HepG2 (cell line): ENCODE data around the gene SMG5. TPM values are rescaled to one million over a fixed set of nuclear protein-coding genes. Genes with fewer than 3 reads are reported as not detected.
A peak's percentile ranks its signal among the peaks of the same experiment; 100 is the strongest.

Experiments
- ATAC-seq: fragments of 200-7000 bp; cut with Tn5 transposase; 3 replicates; pipeline ENCODE4 v1.9.1; 2020; ENCODE audit warnings: mild to moderate bottlenecking, moderate library complexity
- BruUV-seq: library from RNA; stranded (reverse); fragments of 400-500 nt; replicated peaks from 2 replicates; lab custom pipeline; 2021; lab: Mats Ljungman, UMichigan
- CTCF ChIA-PET: fragments of 300-600 bp; formaldehyde crosslinking; extraction: SDS; loops from one replicate; lab custom pipeline; 2021; ENCODE audit warnings: low total read pairs, inconsistent platforms, low intra/inter-chr PET ratio; lab: Yijun Ruan, JAX
- POLR2A ChIA-PET: fragments of 350-600 bp; sonication (Branson Sonifier 250); formaldehyde crosslinking; loops from one replicate; lab custom pipeline; 2020; ENCODE audit warnings: antibody characterized with exemption, inconsistent platforms; lab: Yijun Ruan, JAX
- DNase-seq: peaks from one replicate; pipeline ENCODE4 v3.0.0-alpha.2; 2015; ENCODE audit warnings: low spot score
- FAIRE-seq: peaks from 3 replicates; lab custom pipeline; 2011; peaks lifted over from hg19 to GRCh38; lab: Jason Lieb, UNC
- H2AFZ ChIP-seq: one replicate; pipeline ENCODE4 v1.6.1; 2011; ENCODE audit warnings: low read length, inconsistent platforms
- H3K27ac ChIP-seq: fragments of 300-600 bp; 3 replicates; pipeline ENCODE4 v1.8.0; 2011; ENCODE audit warnings: mixed run types, mild to moderate bottlenecking, mixed read lengths, low read length, inconsistent platforms; ENCODE audit not compliant: insufficient read depth; ENCODE audit errors: extremely low read length
- H3K27me3 ChIP-seq, 2 experiments: fragments of 200-600 bp in 1 of 2; 2 replicates in 1 of 2; 3 replicates in 1 of 2; pipeline versions ENCODE4 v1.6.0 to v1.8.0; 2011; ENCODE audit warnings: low read length in 2 of 2, mild to moderate bottlenecking in 2 of 2, moderate library complexity in 2 of 2, inconsistent platforms in 1 of 2; ENCODE audit not compliant: insufficient read depth in 2 of 2, control insufficient read depth in 1 of 2
- H3K36me3 ChIP-seq, 2 experiments: fragments of 200-600 bp in 1 of 2; replicated peaks in 1 of 2; 2 replicates in 1 of 2; 3 replicates in 1 of 2; pipeline versions ENCODE4 v1.5.1 to v1.8.0; 2011; ENCODE audit warnings: low read length in 2 of 2, inconsistent platforms in 1 of 2; ENCODE audit not compliant: insufficient read depth in 2 of 2, control insufficient read depth in 1 of 2
- H3K4me1 ChIP-seq: 2 replicates; pipeline ENCODE4 v1.5.1; 2012; ENCODE audit warnings: low read length, inconsistent platforms; ENCODE audit not compliant: insufficient read depth
- H3K4me2 ChIP-seq: 2 replicates; pipeline ENCODE4 v1.6.0; 2011; ENCODE audit warnings: low read depth, low read length, inconsistent platforms
- H3K4me3 ChIP-seq, 3 experiments: fragments of 200-600 bp in 1 of 3; sonication (generic), shearing (Covaris generic) in 1 of 3; replicated peaks in 1 of 3; 2 replicates each; pipeline ENCODE4 v1.5.1; 2011 to 2016; ENCODE audit warnings: low read length in 3 of 3, inconsistent platforms in 2 of 3, low read depth in 2 of 3, mild to moderate bottlenecking in 2 of 3, control low read depth in 1 of 3, mixed read lengths in 1 of 3; ENCODE audit not compliant: insufficient read depth in 1 of 3
- H3K79me2 ChIP-seq: one replicate; pipeline ENCODE4 v1.6.1; 2011; ENCODE audit warnings: low read length, inconsistent platforms; ENCODE audit not compliant: insufficient read depth
- H3K9ac ChIP-seq: 2 replicates; pipeline ENCODE4 v1.6.0; 2011; ENCODE audit warnings: mild to moderate bottlenecking, low read depth, low read length, inconsistent platforms; ENCODE audit not compliant: insufficient read depth
- H3K9me3 ChIP-seq: 2 replicates; pipeline ENCODE4 v1.5.1; 2012; ENCODE audit warnings: mild to moderate bottlenecking, low read length
- H4K20me1 ChIP-seq: 2 replicates; pipeline ENCODE4 v1.6.0; 2011; ENCODE audit warnings: inconsistent platforms, mild to moderate bottlenecking, low read length, moderate library complexity; ENCODE audit not compliant: insufficient read depth
- ARID4A ChIP-seq: sonication (generic); formaldehyde crosslinking; IDR thresholded peaks from 2 replicates; pipeline ENCODE4 v1.5.0; 2020; ENCODE audit warnings: mild to moderate bottlenecking, missing genetic modification reagents, borderline replicate concordance
- DRAP1 ChIP-seq: IDR thresholded peaks from 2 replicates; pipeline ENCODE4 v1.6.1; 2016; ENCODE audit warnings: missing genetic modification reagents, missing compliant biosample characterization
- ELK4 ChIP-seq: sonication (generic); formaldehyde crosslinking; IDR thresholded peaks from 2 replicates; pipeline ENCODE4 v1.9.0; 2021; ENCODE audit warnings: missing genetic modification reagents, borderline replicate concordance
- FOSL2 ChIP-seq: sonication (generic); formaldehyde crosslinking; IDR thresholded peaks from 2 replicates; pipeline ENCODE4 v1.4.0; 2020; ENCODE audit warnings: missing genetic modification reagents
- HNRNPL ChIP-seq: fragments of 200-400 bp; formaldehyde crosslinking; IDR thresholded peaks from 2 replicates; pipeline ENCODE4 v1.6.1; 2017; ENCODE audit warnings: mild to moderate bottlenecking, low read depth, low read length
- HOXA7 ChIP-seq: sonication (generic); formaldehyde crosslinking; IDR thresholded peaks from 2 replicates; pipeline ENCODE4 v1.8.1; 2022; ENCODE audit warnings: mild to moderate bottlenecking, missing genetic modification reagents, moderate library complexity
- KDM5B ChIP-seq: sonication (generic); formaldehyde crosslinking; IDR thresholded peaks from 2 replicates; pipeline ENCODE4 v1.4.0; 2020; ENCODE audit warnings: missing genetic modification reagents, mild to moderate bottlenecking, borderline replicate concordance
- U2AF1 ChIP-seq: fragments of 200-400 bp; formaldehyde crosslinking; optimal IDR thresholded peaks from 2 replicates; pipeline ENCODE3; 2017; ENCODE audit warnings: mild to moderate bottlenecking, low read depth, low read length
- ZNF121 ChIP-seq: sonication (generic); formaldehyde crosslinking; IDR thresholded peaks from 2 replicates; pipeline ENCODE4 v1.5.0; 2020; ENCODE audit warnings: mild to moderate bottlenecking, missing genetic modification reagents
- ZNF234 ChIP-seq: sonication (generic); formaldehyde crosslinking; conservative IDR thresholded peaks from 2 replicates; pipeline ENCODE4 v1.5.1; 2020; ENCODE audit warnings: mild to moderate bottlenecking, missing genetic modification reagents
- ZNF367 ChIP-seq: sonication (generic); formaldehyde crosslinking; IDR thresholded peaks from 2 replicates; pipeline ENCODE4 v1.4.0; 2020; ENCODE audit warnings: missing genetic modification reagents, borderline replicate concordance
- ZNF546 ChIP-seq: sonication (generic); formaldehyde crosslinking; conservative IDR thresholded peaks from 2 replicates; pipeline ENCODE4 v1.8.1; 2023; ENCODE audit warnings: mild to moderate bottlenecking, missing genetic modification reagents
- ZNF768 ChIP-seq: sonication (generic); formaldehyde crosslinking; IDR thresholded peaks from 2 replicates; pipeline ENCODE4 v1.4.0; 2020; ENCODE audit warnings: missing genetic modification reagents
- ZNF850 ChIP-seq: sonication (generic); formaldehyde crosslinking; conservative IDR thresholded peaks from 2 replicates; pipeline ENCODE4 v1.9.0; 2021; ENCODE audit warnings: mild to moderate bottlenecking, missing genetic modification reagents
- WGBS: methylation state at CpG from one replicate; pipeline ENCODE4 v1.1.6; 2017; ENCODE audit warnings: low lambda C conversion rate; 5-methylcytosine and 5-hydroxymethylcytosine counted together
- in situ Hi-C: cut with HindIII; loops from 2 replicates; pipeline ENCODE4 v1.10.0; 2017; ENCODE audit warnings: low pct_unique_long_range_greater_than_20kb; ENCODE audit not compliant: extremely low pct_ligation_motif_present
- intact Hi-C: fragments of 100-400 bp; cut with micrococcal nuclease; formaldehyde crosslinking; loops from one replicate; pipeline ENCODE4 v1.10.0; 2022; ENCODE audit not compliant: unreplicated experiment
- polyA plus RNA-seq, 8 experiments: library from polyadenylated mRNA; depleted of rRNA in 3 of 8; stranded (reverse) in 7 of 8; unstranded in 1 of 8; fragments of >200 nt; fragmentation: Illumina TruSeq in 4 of 8; extraction: Trizol in 4 of 8; gene quantifications; 2 replicates each; pipeline versions ENCODE4 v1.2.1 to v1.2.3, GENCODE V29; 2011 to 2016; ENCODE audit warnings: low read depth in 4 of 8, missing spikeins in 1 of 8, mixed read lengths in 1 of 8; ENCODE audit not compliant: insufficient read depth in 1 of 8
- total RNA-seq, 5 experiments: library from RNA; depleted of rRNA; stranded (reverse); fragments of >200 nt; fragmentation: Illumina TruSeq; extraction: Trizol; gene quantifications; 2 replicates each; pipeline ENCODE4 v1.2.3, GENCODE V29; 2016; ENCODE audit warnings: low read depth in 1 of 5

Gene SMG5
- total and polyA plus RNA-seq, 2 of the 13 experiments (the other 11 are each of a cell fraction or from before 2014, with no cell fraction given), result 50.5 to 84.0 TPM

- POLR2A ChIA-PET, result interaction anchor here (1.3 kb wide), 1 partner anchor 27 kb away, joined by 4 read pairs; the partner anchor contains the start of gene SLC25A44
Measured at GRCh38 chr1:156220226-156220625, 62.4 kb downstream of the SMG5 start.

GRCh38 chr1:156217871-156218270 lies 64.8 kb downstream of the SMG5 start:
- FAIRE-seq, result no peak
- no peaks in the 10 kb centered on the region for H3K9me3 ChIP-seq
- no peak for ATAC-seq
- no peak overlapping the region for H3K4me2 ChIP-seq
- no peak overlapping the region for H2AFZ ChIP-seq
- no peak for DNase-seq
- in situ Hi-C loops (no loop called here), intact Hi-C loops (no loop called here)
- WGBS, result 98% methylated on average over 2 of the region's 2 CpGs
- CTCF ChIA-PET, result no interaction called here
- BruUV-seq, result no TSS peak
- H3K4me1 ChIP-seq, result peaks cover 29% of the 10 kb centered on the region
- no peak overlapping the region for H3K9ac ChIP-seq
- no peaks in the 10 kb centered on the region for H4K20me1 ChIP-seq
- POLR2A ChIA-PET, result interaction anchor here (1.2 kb wide), 1 partner anchor 45 kb away, joined by 4 read pairs; no protein-coding TSS in a partner anchor
- H3K27me3 ChIP-seq, result no peaks in the 10 kb centered on the region; a peak in 1 of 5 replicates
- no peak overlapping the region for H3K4me3 ChIP-seq
- H3K36me3 ChIP-seq, result peaks cover 14 to 24% of the 10 kb centered on the region in 2 experiments; a peak in 4 of 5 replicates
- peaks cover 28% of the 10 kb centered on the region for H3K79me2 ChIP-seq
- H3K27ac ChIP-seq, result peak overlapping the region; percentile 11
- no peak for TF ChIP-seq U2AF1
- no peak for TF ChIP-seq HNRNPL
- TF ChIP-seq ZNF234 (CRISPR knock-in tag), result no peak
- no peak for TF ChIP-seq DRAP1 (CRISPR knock-in tag)
- no peak for TF ChIP-seq ARID4A (CRISPR knock-in tag)
- TF ChIP-seq FOSL2 (CRISPR knock-in tag), result no peak
- TF ChIP-seq KDM5B, result no peak
- no peak for TF ChIP-seq ZNF367 (CRISPR knock-in tag)
- TF ChIP-seq HOXA7, result no peak
- no peak for TF ChIP-seq ELK4 (CRISPR knock-in tag)
- TF ChIP-seq ZNF768 (CRISPR knock-in tag), result no peak
- TF ChIP-seq ZNF850 (CRISPR knock-in tag), result no peak

More at GRCh38 chr1:156220226-156220625, 62.4 kb downstream of the SMG5 start:
- H3K9me3 ChIP-seq, result no peaks in the 10 kb centered on the region
- H3K9ac ChIP-seq, result no peak overlapping the region
- H3K4me1 ChIP-seq, result peaks cover 26% of the 10 kb centered on the region
- BruUV-seq, result no TSS peak
- no peaks in the 10 kb centered on the region for H4K20me1 ChIP-seq
- CTCF ChIA-PET, result no interaction called here
- no peak for ATAC-seq
- H3K27ac ChIP-seq, result no peak overlapping the region
- no peak for TF ChIP-seq ZNF546 (CRISPR knock-in tag)
- peak; percentile 68; the same call in 1 of the 2 replicates for TF ChIP-seq ZNF121
- TF ChIP-seq, all 625 proteins: peak for 1
- intact Hi-C loops (no loop called here), in situ Hi-C loops (no loop called here)
- DNase-seq, result no peak
- Histone ChIP-seq H3K79me2 (peaks cover 12% of the 10 kb centered on the region), H3K4me2 (no peak overlapping the region), H2AFZ (no peak overlapping the region), H3K27me3 (no peaks in the 10 kb centered on the region), H3K36me3 (peaks cover 16 to 33% of the 10 kb centered on the region in 2 experiments; a peak in 4 of 5 replicates), H3K4me3 (no peak overlapping the region)
- no peak for FAIRE-seq
- 96% methylated on average over 9 of the region's 9 CpGs for WGBS
